Measurements from ENCODE around the gene ZFP2. TPM values are rescaled to one million over a fixed set of nuclear protein-coding genes. Genes with fewer than 3 reads are reported as not detected.

Gene ZFP2
- polyA plus RNA-seq, 3 donors, result 0.19 TPM; not detected in 2

DNA sequence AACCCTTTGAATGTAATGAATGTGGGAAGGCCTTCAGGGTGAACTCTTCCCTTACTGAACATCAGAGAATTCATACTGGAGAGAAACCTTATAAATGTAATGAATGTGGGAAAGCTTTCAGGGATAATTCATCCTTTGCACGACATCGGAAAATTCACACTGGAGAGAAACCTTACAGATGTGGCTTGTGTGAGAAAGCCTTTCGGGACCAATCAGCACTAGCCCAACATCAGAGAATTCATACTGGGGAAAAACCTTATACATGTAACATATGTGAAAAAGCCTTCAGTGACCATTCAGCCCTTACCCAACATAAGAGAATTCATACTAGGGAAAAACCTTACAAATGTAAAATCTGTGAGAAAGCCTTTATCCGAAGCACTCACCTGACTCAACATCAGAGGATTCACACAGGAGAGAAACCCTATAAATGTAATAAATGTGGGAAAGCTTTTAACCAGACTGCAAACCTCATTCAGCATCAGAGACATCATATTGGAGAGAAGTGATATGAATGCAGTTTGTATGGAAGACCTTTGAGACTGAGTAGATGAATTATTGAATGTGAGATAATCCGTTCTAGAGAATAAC is 69.8 kb downstream of the ZFP2 start:
- no peak overlapping the region for H3K4me3 Mint-ChIP-seq

DNA sequence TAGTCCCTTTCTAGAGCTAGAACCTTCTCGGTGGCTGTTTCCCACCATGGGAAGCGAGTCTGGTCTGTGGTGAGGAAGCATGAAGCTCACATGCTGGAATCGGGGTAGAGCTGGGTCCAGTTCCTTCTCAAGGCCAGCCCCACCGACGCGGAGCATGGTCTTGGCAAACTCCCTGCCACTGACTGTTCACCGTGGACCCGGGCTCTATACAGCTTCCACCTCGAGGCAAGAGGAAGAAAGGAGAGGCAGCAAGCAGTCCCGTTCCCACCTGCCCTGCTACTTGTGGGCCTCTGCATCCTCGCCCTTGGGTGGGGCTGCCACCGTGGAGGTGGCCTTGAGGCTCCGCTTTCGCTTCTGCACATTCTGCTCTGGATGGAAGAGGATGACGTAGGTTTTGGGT is 85.7 kb downstream of the ZFP2 start:
- no peak overlapping the region for H2AFZ ChIP-seq (ENCODE audit: insufficient read depth, low read depth, low read length, poor library complexity, severe bottlenecking)
- H3K4me3 Mint-ChIP-seq, result no peak overlapping the region

More for the DNA sequence above, 69.8 kb downstream of the ZFP2 start:
- Histone ChIP-seq H4K20me1 (ENCODE audit: insufficient read depth, low read length) (no peaks in the 10 kb centered on the region), H3K9ac (ENCODE audit: insufficient read depth, low read length, poor library complexity, severe bottlenecking) (no peak overlapping the region), H3K36me3 (replicated peaks in 1 of 2; ENCODE audit: control insufficient read depth in 1 of 2, insufficient read depth in 2 of 2, low read length in 2 of 2) (no peaks in the 10 kb centered on the region), H3K79me2 (ENCODE audit: insufficient read depth, low read length) (no peaks in the 10 kb centered on the region), H3K9me3 (replicated peaks in 1 of 2; ENCODE audit: control insufficient read depth in 1 of 2, insufficient read depth in 1 of 2, low read length in 2 of 2) (peaks cover 80 to 85% of the 10 kb centered on the region in 2 donors), H3K4me3 (replicated peaks in 1 of 3; ENCODE audit: low read depth in 2 of 3, low read length in 3 of 3) (no peak overlapping the region), H3K4me2 (replicated peaks; ENCODE audit: extremely low read depth, low read length, poor library complexity, severe bottlenecking) (no peak overlapping the region), H2AFZ (ENCODE audit: insufficient read depth, low read depth, low read length, poor library complexity, severe bottlenecking) (no peak overlapping the region), H3K4me1 (ENCODE audit: control insufficient read depth in 1 of 2, insufficient read depth in 2 of 2, low read length in 2 of 2) (no peaks in the 10 kb centered on the region), H3K27me3 (ENCODE audit: control insufficient read depth in 2 of 2, insufficient read depth in 2 of 2, low read length in 2 of 2) (no peaks in the 10 kb centered on the region), H3K27ac (ENCODE audit: low read depth in 1 of 2, low read length in 2 of 2) (no peak overlapping the region)
- DNase-seq, result no peak
- peaks cover 0 to 1% (median 0%) of the 10 kb centered on the region in 3 donors for H3K27me3 Mint-ChIP-seq (ENCODE audit: low read depth in 3 of 3)
- intact Hi-C loops (cut with micrococcal nuclease), result no loop called here
- TF ChIP-seq, protein P1, sequence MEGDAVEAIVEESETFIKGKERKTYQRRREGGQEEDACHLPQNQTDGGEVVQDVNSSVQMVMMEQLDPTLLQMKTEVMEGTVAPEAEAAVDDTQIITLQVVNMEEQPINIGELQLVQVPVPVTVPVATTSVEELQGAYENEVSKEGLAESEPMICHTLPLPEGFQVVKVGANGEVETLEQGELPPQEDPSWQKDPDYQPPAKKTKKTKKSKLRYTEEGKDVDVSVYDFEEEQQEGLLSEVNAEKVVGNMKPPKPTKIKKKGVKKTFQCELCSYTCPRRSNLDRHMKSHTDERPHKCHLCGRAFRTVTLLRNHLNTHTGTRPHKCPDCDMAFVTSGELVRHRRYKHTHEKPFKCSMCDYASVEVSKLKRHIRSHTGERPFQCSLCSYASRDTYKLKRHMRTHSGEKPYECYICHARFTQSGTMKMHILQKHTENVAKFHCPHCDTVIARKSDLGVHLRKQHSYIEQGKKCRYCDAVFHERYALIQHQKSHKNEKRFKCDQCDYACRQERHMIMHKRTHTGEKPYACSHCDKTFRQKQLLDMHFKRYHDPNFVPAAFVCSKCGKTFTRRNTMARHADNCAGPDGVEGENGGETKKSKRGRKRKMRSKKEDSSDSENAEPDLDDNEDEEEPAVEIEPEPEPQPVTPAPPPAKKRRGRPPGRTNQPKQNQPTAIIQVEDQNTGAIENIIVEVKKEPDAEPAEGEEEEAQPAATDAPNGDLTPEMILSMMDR (IDR thresholded peaks at IDR 0.05), result no peak
- no peaks in the 10 kb centered on the region for H3K4me1 Mint-ChIP-seq
- H3K27ac Mint-ChIP-seq, result no peak overlapping the region
- 100% methylated on average over 1 of the region's 5 CpGs for WGBS (ENCODE audit: insufficient coverage)
- H3K9me3 Mint-ChIP-seq, result peaks cover 51 to 93% (median 85%) of the 10 kb centered on the region in 7 donors
- no peaks in the 10 kb centered on the region for H3K36me3 Mint-ChIP-seq

More for the DNA sequence above, 85.7 kb downstream of the ZFP2 start:
- H3K4me2 ChIP-seq (replicated peaks; ENCODE audit: extremely low read depth, low read length, poor library complexity, severe bottlenecking), result no peak overlapping the region
- 98% methylated on average over 13 of the region's 15 CpGs for WGBS (ENCODE audit: insufficient coverage)
- no peaks in the 10 kb centered on the region for H3K4me1 Mint-ChIP-seq
- no peak for DNase-seq
- no peaks in the 10 kb centered on the region for H3K36me3 ChIP-seq (replicated peaks in 1 of 2; ENCODE audit: control insufficient read depth in 1 of 2, insufficient read depth in 2 of 2, low read length in 2 of 2)
- peaks cover 74 to 90% (median 86%) of the 10 kb centered on the region in 7 donors for H3K9me3 Mint-ChIP-seq
- TF ChIP-seq, protein P1 (IDR thresholded peaks at IDR 0.05), result no peak
- no peak overlapping the region for H3K27ac Mint-ChIP-seq
- no peak overlapping the region for H3K4me3 ChIP-seq (replicated peaks in 1 of 3; ENCODE audit: low read depth in 2 of 3, low read length in 3 of 3)
- intact Hi-C loops (cut with micrococcal nuclease), result no loop called here
- H3K27ac ChIP-seq (ENCODE audit: low read depth in 1 of 2, low read length in 2 of 2), result no peak overlapping the region
- H3K79me2 ChIP-seq (ENCODE audit: insufficient read depth, low read length), result no peaks in the 10 kb centered on the region
- no peak overlapping the region for H3K9ac ChIP-seq (ENCODE audit: insufficient read depth, low read length, poor library complexity, severe bottlenecking)
- H3K27me3 Mint-ChIP-seq (ENCODE audit: low read depth in 3 of 3), result peaks cover 0 to 2% (median 0%) of the 10 kb centered on the region in 3 donors
- H3K27me3 ChIP-seq (ENCODE audit: control insufficient read depth in 2 of 2, insufficient read depth in 2 of 2, low read length in 2 of 2), result no peaks in the 10 kb centered on the region
- no peaks in the 10 kb centered on the region for H4K20me1 ChIP-seq (ENCODE audit: insufficient read depth, low read length)
- H3K9me3 ChIP-seq (replicated peaks in 1 of 2; ENCODE audit: control insufficient read depth in 1 of 2, insufficient read depth in 1 of 2, low read length in 2 of 2), result peaks cover 90 to 92% of the 10 kb centered on the region in 2 donors
- H3K36me3 Mint-ChIP-seq, result no peaks in the 10 kb centered on the region
- H3K4me1 ChIP-seq (ENCODE audit: control insufficient read depth in 1 of 2, insufficient read depth in 2 of 2, low read length in 2 of 2), result no peaks in the 10 kb centered on the region

Other genes with a start within 250 kb of the ZFP2 start
- gene ZNF354A, start 165.3 kb upstream of the ZFP2 start, polyA plus RNA-seq, result 10 to 100 TPM in 1 of 3 donors, 1 to 10 TPM in 2; 8.6 to 14.9 (median 9.4) TPM
- 10 to 100 TPM in 1 of 3 donors, 1 to 10 TPM in 1, under 1 TPM in 1; 0.94 to 12.0 (median 1.1) TPM for gene ZNF354B, start 36.0 kb upstream of the ZFP2 start, polyA plus RNA-seq
- not detected for gene ZNF454, start 45.3 kb downstream of the ZFP2 start, polyA plus RNA-seq
- gene GRM6, start 99.4 kb downstream of the ZFP2 start, polyA plus RNA-seq, result not detected
- gene ZNF879, start 127.9 kb downstream of the ZFP2 start, polyA plus RNA-seq, result 1 to 10 TPM in 1 of 3 donors, under 1 TPM in 2; 0.61 to 1.4 (median 0.71) TPM
- under 1 TPM; 0.25 to 0.48 (median 0.31) TPM for gene ZNF354C, start 164.5 kb downstream of the ZFP2 start, polyA plus RNA-seq